ENCODE measurements around the gene ABCC1.

DNA sequence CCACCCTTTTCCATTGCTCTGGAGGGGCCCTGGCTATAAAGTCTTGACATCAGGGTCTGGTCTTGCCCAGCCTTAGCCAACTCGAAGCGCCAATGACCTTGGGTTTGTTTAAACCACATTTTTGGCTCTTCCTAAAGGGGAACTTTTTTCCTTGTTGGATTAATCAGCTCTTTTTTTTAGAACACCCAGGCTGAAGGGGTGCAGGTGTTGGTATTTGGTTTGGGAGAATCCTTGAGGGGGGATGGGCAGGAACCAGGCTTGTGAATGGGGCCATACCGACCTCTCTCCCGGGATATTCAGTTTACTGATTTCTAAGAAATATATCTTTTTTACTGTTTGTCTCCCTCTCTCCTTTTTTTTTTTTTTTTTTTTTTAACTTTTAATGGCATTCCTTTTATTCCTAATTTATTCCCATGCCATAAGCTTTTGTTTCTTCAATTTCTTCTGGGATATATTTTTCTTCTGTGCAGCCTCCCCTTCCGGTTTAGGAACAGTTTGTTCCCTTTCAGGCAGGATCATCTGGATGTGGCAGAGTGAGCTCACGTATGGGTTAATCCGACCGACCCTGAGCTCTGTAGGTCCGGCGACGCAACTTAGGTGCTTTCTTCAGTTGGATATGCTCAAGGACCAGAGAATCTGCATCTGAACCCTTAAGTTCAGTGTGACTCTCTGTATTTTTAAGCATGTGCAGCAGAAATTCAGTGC lies 144.4 kb downstream of the ABCC1 start:
- TF ChIP-seq CTCF (conservative IDR thresholded peaks at IDR 0.05; ENCODE audit: low read length) (no peak), EZH2phosphoT487 (IDR thresholded peaks at IDR 0.05; ENCODE audit: borderline replicate concordance) (no peak)

Data from Loucy (cell line).